ENCODE results near the gene DCAF8. TPM values are rescaled to one million over a fixed set of nuclear protein-coding genes. Genes with fewer than 3 reads are reported as not detected.

DCAF8 gene
- total RNA-seq, 4 donors from 2014 or later = 103 to 198 (median 154) TPM

- no peak for TF ChIP-seq CTCF (IDR thresholded peaks at IDR 0.05; ENCODE audit: low read depth)
These were observed 46.0 kb downstream of the DCAF8 start for GRCh38 chr1:160216301-160216700.

- TF ChIP-seq CTCF (IDR thresholded peaks at IDR 0.05; ENCODE audit: low read depth) = no peak
These were observed 47.7 kb downstream of the DCAF8 start for GRCh38 chr1:160214481-160215140.

- TF ChIP-seq CTCF (IDR thresholded peaks at IDR 0.05; ENCODE audit: low read depth) = no peak
These were observed 51.1 kb downstream of the DCAF8 start for GRCh38 chr1:160211046-160211790.

- TF ChIP-seq CTCF (IDR thresholded peaks at IDR 0.05; ENCODE audit: low read depth) = no peak
These were observed 51.8 kb downstream of the DCAF8 start for GRCh38 chr1:160210561-160210960.

- no peak for TF ChIP-seq CTCF (IDR thresholded peaks at IDR 0.05; ENCODE audit: low read depth)
These were observed 52.9 kb downstream of the DCAF8 start for GRCh38 chr1:160209321-160210046.

GRCh38 chr1:160208557-160209320 lies 53.6 kb downstream of the DCAF8 start:
- TF ChIP-seq CTCF (IDR thresholded peaks at IDR 0.05; ENCODE audit: low read depth) = no peak

Data from subcutaneous adipose tissue (tissue), 4 donors.